HCT116 (cell line): ENCODE data around the gene RHBDF2.

ENCODE experiments used
- ATF3 ChIP-seq: IDR thresholded peaks from 2 replicates; pipeline ENCODE4 v1.6.1; 2012
- ELF1 ChIP-seq: IDR thresholded peaks from 2 replicates; pipeline ENCODE4 v1.6.1; 2012; ENCODE audit warnings: low read depth, borderline replicate concordance
- EZH2 ChIP-seq: fragments of 200-600 bp; sonication (generic); IDR thresholded peaks from 2 replicates; pipeline ENCODE4 v1.6.1; 2017; ENCODE audit warnings: antibody characterized with exemption, mixed run types
- EZH2phosphoT487 ChIP-seq: fragments of 200-600 bp; IDR thresholded peaks from 2 replicates; pipeline ENCODE4 v1.6.1; 2018; ENCODE audit warnings: antibody characterized with exemption, borderline replicate concordance
- FOSL1 ChIP-seq: IDR thresholded peaks from 2 replicates; pipeline ENCODE4 v1.6.1; 2012; ENCODE audit warnings: low read depth
- JUND ChIP-seq: IDR thresholded peaks from 2 replicates; pipeline ENCODE4 v1.6.1; 2012
- MAX ChIP-seq: IDR thresholded peaks from 2 replicates; pipeline ENCODE4 v1.6.1; 2012
- POLR2A ChIP-seq: IDR thresholded peaks from 2 replicates; pipeline ENCODE4 v1.7.0; 2011; ENCODE audit warnings: borderline replicate concordance; ENCODE audit not compliant: insufficient read depth, insufficient read length; ENCODE audit errors: extremely low read depth
- POLR2AphosphoS5 ChIP-seq: IDR thresholded peaks from 2 replicates; pipeline ENCODE4 v1.6.1; 2011; ENCODE audit warnings: mild to moderate bottlenecking, low read depth, low read length, moderate library complexity
- RAD21 ChIP-seq: IDR thresholded peaks from 2 replicates; pipeline ENCODE4 v1.6.1; 2012; ENCODE audit warnings: low read depth, mild to moderate bottlenecking
- REST ChIP-seq: IDR thresholded peaks from 2 replicates; pipeline ENCODE4 v1.6.1; 2012; ENCODE audit warnings: low read depth
- YY1 ChIP-seq: IDR thresholded peaks from 2 replicates; pipeline ENCODE4 v1.6.1; 2011; ENCODE audit warnings: low read length, low read depth, moderate library complexity, mild to moderate bottlenecking; ENCODE audit not compliant: insufficient replicate concordance; ENCODE audit errors: extremely low read depth
- TF ChIP-seq, protein P1 (sequence below), 3 experiments: fragments of 200-600 bp in 1 of 3; sonication (generic) in 1 of 3; IDR thresholded peaks in 2 of 3; conservative IDR thresholded peaks in 1 of 3; 2 replicates each; pipeline ENCODE4 v1.5.1; 2012 to 2017; ENCODE audit warnings: low read depth in 2 of 3, low read length in 2 of 3, antibody characterized with exemption in 1 of 3, borderline replicate concordance in 1 of 3, control low read depth in 1 of 3, mild to moderate bottlenecking in 1 of 3, mixed read lengths in 1 of 3, mixed run types in 1 of 3, moderate library complexity in 1 of 3; ENCODE audit not compliant: insufficient read depth in 1 of 3

DNA sequence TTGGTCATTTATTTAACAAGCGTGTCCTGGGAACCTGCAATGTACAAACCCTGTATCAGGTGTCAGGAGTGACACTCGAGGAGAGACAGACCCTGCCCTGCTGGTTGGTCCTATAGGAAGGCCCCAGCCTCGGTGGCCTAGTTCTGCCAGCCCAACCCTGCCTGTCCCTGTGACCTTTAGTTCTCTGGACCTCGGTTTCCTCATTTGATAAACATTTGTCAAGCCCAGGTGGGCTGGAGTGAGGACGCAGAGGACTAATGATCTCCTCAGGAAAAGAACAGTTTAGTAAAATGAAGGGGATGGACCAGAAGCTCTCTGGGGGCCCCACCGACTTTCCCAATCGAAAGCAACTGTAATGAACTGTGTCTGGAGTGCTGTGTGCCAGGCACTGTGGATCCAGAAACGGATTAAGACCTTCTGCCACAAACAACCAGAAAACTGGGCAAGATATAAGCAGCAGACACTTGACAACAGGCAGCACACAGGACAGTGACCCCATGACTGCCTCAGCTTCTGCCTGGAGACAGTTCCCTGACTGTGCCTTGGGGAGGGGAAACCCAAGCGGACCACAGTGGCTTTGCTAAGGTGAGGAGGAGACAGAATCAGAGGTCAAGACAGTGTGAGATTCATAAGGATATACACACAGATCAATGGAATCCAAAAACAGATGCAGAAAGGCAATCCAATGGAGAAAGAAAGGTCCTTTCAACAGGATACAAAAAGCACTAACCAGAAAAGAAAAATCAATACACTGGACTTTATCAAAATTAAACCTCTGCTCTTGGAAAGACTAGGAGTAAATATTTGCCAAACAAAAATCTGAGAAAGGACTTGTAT lies 47.4 kb upstream of the RHBDF2 start:
- TF ChIP-seq ELF1 (no peak), FOSL1 (no peak), RAD21 (no peak), POLR2AphosphoS5 (no peak), EZH2phosphoT487 (no peak), YY1 (no peak), POLR2A (no peak), EZH2 (no peak), MAX (no peak), JUND (no peak), ATF3 (no peak), REST (no peak)
- TF ChIP-seq, protein P1, sequence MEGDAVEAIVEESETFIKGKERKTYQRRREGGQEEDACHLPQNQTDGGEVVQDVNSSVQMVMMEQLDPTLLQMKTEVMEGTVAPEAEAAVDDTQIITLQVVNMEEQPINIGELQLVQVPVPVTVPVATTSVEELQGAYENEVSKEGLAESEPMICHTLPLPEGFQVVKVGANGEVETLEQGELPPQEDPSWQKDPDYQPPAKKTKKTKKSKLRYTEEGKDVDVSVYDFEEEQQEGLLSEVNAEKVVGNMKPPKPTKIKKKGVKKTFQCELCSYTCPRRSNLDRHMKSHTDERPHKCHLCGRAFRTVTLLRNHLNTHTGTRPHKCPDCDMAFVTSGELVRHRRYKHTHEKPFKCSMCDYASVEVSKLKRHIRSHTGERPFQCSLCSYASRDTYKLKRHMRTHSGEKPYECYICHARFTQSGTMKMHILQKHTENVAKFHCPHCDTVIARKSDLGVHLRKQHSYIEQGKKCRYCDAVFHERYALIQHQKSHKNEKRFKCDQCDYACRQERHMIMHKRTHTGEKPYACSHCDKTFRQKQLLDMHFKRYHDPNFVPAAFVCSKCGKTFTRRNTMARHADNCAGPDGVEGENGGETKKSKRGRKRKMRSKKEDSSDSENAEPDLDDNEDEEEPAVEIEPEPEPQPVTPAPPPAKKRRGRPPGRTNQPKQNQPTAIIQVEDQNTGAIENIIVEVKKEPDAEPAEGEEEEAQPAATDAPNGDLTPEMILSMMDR (IDR thresholded peaks at IDR 0.05 in 2 of 3, conservative IDR thresholded peaks at IDR 0.05 in 1 of 3; ENCODE audit: borderline replicate concordance in 1 of 3, insufficient read depth in 1 of 3, low read depth in 2 of 3, low read length in 2 of 3), result no peak
